Duodenal mucosa (tissue), 2 donors: ENCODE measurements around the gene PLGRKT.
"Not testable (repeated sequence)": the region's sequence is repeated elsewhere in the genome, so short reads cannot be mapped to it uniquely, and the experiment has no call there.

ENCODE experiments used
- H3K27ac ChIP-seq: one replicate; pipeline ENCODE4 v1.7.0; 2013; ENCODE audit warnings: low read depth, low read length
- H3K27me3 ChIP-seq, 2 donors: one replicate each; pipeline ENCODE4 v1.7.0; 2013; ENCODE audit warnings: low read length in 2 of 2, control low read depth in 1 of 2; ENCODE audit not compliant: insufficient read depth in 2 of 2, control insufficient read depth in 1 of 2
- H3K36me3 ChIP-seq, 2 donors: one replicate each; pipeline ENCODE4 v1.7.0; 2013; ENCODE audit warnings: low read length in 2 of 2, control low read depth in 1 of 2; ENCODE audit not compliant: insufficient read depth in 2 of 2, control insufficient read depth in 1 of 2
- H3K4me1 ChIP-seq, 2 donors: one replicate each; pipeline ENCODE4 v1.7.0; 2013; ENCODE audit warnings: low read length in 2 of 2, control low read depth in 1 of 2; ENCODE audit not compliant: insufficient read depth in 2 of 2, control insufficient read depth in 1 of 2
- H3K4me3 ChIP-seq, 2 donors: one replicate each; pipeline ENCODE4 v1.7.0; 2013; ENCODE audit warnings: low read length in 2 of 2, low read depth in 1 of 2
- H3K9ac ChIP-seq, 2 donors: one replicate each; pipeline ENCODE4 v1.7.0; 2013; ENCODE audit warnings: low read length in 2 of 2, low read depth in 1 of 2
- H3K9me3 ChIP-seq, 2 donors: one replicate each; pipeline ENCODE4 v1.7.0; 2013; ENCODE audit warnings: low read length in 2 of 2, control low read depth in 1 of 2; ENCODE audit not compliant: control insufficient read depth in 1 of 2

Gene PLGRKT

GRCh38 chr9:5475611-5476010 is 37.9 kb upstream of the PLGRKT start:
- not testable (repeated sequence) for H3K9me3 ChIP-seq, H3K27ac ChIP-seq

GRCh38 chr9:5470816-5471215 is 33.1 kb upstream of the PLGRKT start:
- no peaks in the 10 kb centered on the region for H3K4me1 ChIP-seq
- no peaks in the 10 kb centered on the region for H3K9me3 ChIP-seq
- no peak overlapping the region for H3K4me3 ChIP-seq
- H3K9ac ChIP-seq, result no peak overlapping the region
- no peaks in the 10 kb centered on the region for H3K27me3 ChIP-seq
- H3K27ac ChIP-seq, result no peak overlapping the region
- peaks cover 0 to 8% of the 10 kb centered on the region in 2 donors for H3K36me3 ChIP-seq

More at GRCh38 chr9:5475611-5476010, 37.9 kb upstream of the PLGRKT start:
- not testable (repeated sequence) for H3K27me3 ChIP-seq, H3K9ac ChIP-seq, H3K4me3 ChIP-seq, H3K4me1 ChIP-seq, H3K36me3 ChIP-seq

- no peaks in the 10 kb centered on the region for H3K9me3 ChIP-seq
- H3K27me3 ChIP-seq, result no peaks in the 10 kb centered on the region
- H3K27ac ChIP-seq, result no peak overlapping the region
- no peak overlapping the region for H3K9ac ChIP-seq
- no peak overlapping the region for H3K4me3 ChIP-seq
- no peaks in the 10 kb centered on the region for H3K4me1 ChIP-seq
- H3K36me3 ChIP-seq, result peaks cover 0 to 8% of the 10 kb centered on the region in 2 donors
These were observed 32.4 kb upstream of the PLGRKT start for GRCh38 chr9:5470122-5470521.

GRCh38 chr9:5468850-5469249 is 31.1 kb upstream of the PLGRKT start:
- Histone ChIP-seq H3K9me3 (no peaks in the 10 kb centered on the region), H3K4me3 (no peak overlapping the region), H3K36me3 (peaks cover 0 to 14% of the 10 kb centered on the region in 2 donors), H3K27me3 (no peaks in the 10 kb centered on the region), H3K4me1 (no peaks in the 10 kb centered on the region), H3K9ac (no peak overlapping the region), H3K27ac (no peak overlapping the region)

- Histone ChIP-seq H3K4me1 (no peaks in the 10 kb centered on the region), H3K9me3 (no peaks in the 10 kb centered on the region), H3K4me3 (no peak overlapping the region), H3K9ac (no peak overlapping the region), H3K27ac (no peak overlapping the region), H3K36me3 (peaks cover 4 to 14% of the 10 kb centered on the region in 2 donors), H3K27me3 (no peaks in the 10 kb centered on the region)
These were observed 29.0 kb upstream of the PLGRKT start for GRCh38 chr9:5466766-5467165.

- Histone ChIP-seq H3K27ac (no peak overlapping the region), H3K27me3 (no peaks in the 10 kb centered on the region), H3K4me1 (no peaks in the 10 kb centered on the region), H3K4me3 (no peak overlapping the region), H3K9ac (no peak overlapping the region), H3K9me3 (no peaks in the 10 kb centered on the region), H3K36me3 (peaks cover 4 to 14% of the 10 kb centered on the region in 2 donors)
These were observed 28.3 kb upstream of the PLGRKT start for GRCh38 chr9:5466005-5466404.

GRCh38 chr9:5464831-5465330 is 27.2 kb upstream of the PLGRKT start:
- H3K27me3 ChIP-seq, H3K4me3 ChIP-seq, H3K27ac ChIP-seq, H3K4me1 ChIP-seq, H3K9me3 ChIP-seq, H3K9ac ChIP-seq: not testable (repeated sequence)
- H3K36me3 ChIP-seq, result peaks cover 4 to 14% of the 10 kb centered on the region in 2 donors

GRCh38 chr9:5460157-5460556 is 22.4 kb upstream of the PLGRKT start:
- peaks cover 4 to 6% of the 10 kb centered on the region in 2 donors for H3K36me3 ChIP-seq

GRCh38 chr9:5459289-5459829 is 21.6 kb upstream of the PLGRKT start:
- Histone ChIP-seq H3K36me3 (peaks cover 4 to 5% of the 10 kb centered on the region in 2 donors), H3K9ac (no peak overlapping the region), H3K4me1 (no peaks in the 10 kb centered on the region), H3K27me3 (no peaks in the 10 kb centered on the region), H3K9me3 (no peaks in the 10 kb centered on the region), H3K27ac (no peak overlapping the region), H3K4me3 (no peak overlapping the region)

More at GRCh38 chr9:5460157-5460556, 22.4 kb upstream of the PLGRKT start:
- no peaks in the 10 kb centered on the region for H3K9me3 ChIP-seq
- no peak overlapping the region for H3K4me3 ChIP-seq
- no peaks in the 10 kb centered on the region for H3K27me3 ChIP-seq
- H3K4me1 ChIP-seq, result no peaks in the 10 kb centered on the region
- H3K27ac ChIP-seq, result no peak overlapping the region
- H3K9ac ChIP-seq, result no peak overlapping the region

GRCh38 chr9:5455181-5455580 is 17.5 kb upstream of the PLGRKT start:
- no peaks in the 10 kb centered on the region for H3K36me3 ChIP-seq
- H3K27ac ChIP-seq, result no peak overlapping the region
- no peaks in the 10 kb centered on the region for H3K9me3 ChIP-seq
- H3K27me3 ChIP-seq, result no peaks in the 10 kb centered on the region
- H3K4me3 ChIP-seq, result no peak overlapping the region
- H3K9ac ChIP-seq, result no peak overlapping the region
- peaks cover 0 to 14% of the 10 kb centered on the region in 2 donors for H3K4me1 ChIP-seq
